CD4-positive, alpha-beta T cell treated with Interleukin-1 beta for 1 hour (primary cell): ENCODE data around the gene MYO6.

Source experiments
- DNase-seq, 2 donors: peaks; one replicate each; pipeline ENCODE4 v3.0.0-alpha.2; 2020 to 2022

The MYO6 gene

GRCh38 chr6:75968143-75968542, 219.1 kb downstream of the MYO6 start:
- no peak for DNase-seq
